HL-60 (cell line): Measurements from ENCODE around the gene DMRTC2.

Experiments used
- DNase-seq, 2 experiments: peaks; one replicate each; pipeline ENCODE4 v3.0.0-alpha.2; 2010 to 2020; ENCODE audit warnings: low read depth in 1 of 2, low spot score in 1 of 2
- H3K27ac ChIP-seq: fragments of 250-450 bp; sonication (Bioruptor Pico); replicated peaks from 2 replicates; pipeline ENCODE4 v1.5.1; 2020; ENCODE audit warnings: mild to moderate bottlenecking, moderate library complexity
- H3K27me3 ChIP-seq: fragments of 250-450 bp; sonication (Bioruptor Pico); 2 replicates; pipeline ENCODE4 v1.5.1; 2021; ENCODE audit warnings: mild to moderate bottlenecking, moderate library complexity; ENCODE audit not compliant: insufficient read depth, poor library complexity, severe bottlenecking
- H3K4me3 ChIP-seq: replicated peaks from 2 replicates; pipeline ENCODE4 v1.5.1; 2011; ENCODE audit warnings: mild to moderate bottlenecking, control low read depth, low read length; ENCODE audit not compliant: insufficient read depth
- CTCF ChIP-seq: IDR thresholded peaks from one replicate; pipeline ENCODE4 v1.5.1; 2011; ENCODE audit warnings: low read length, control low read depth, inconsistent platforms; ENCODE audit not compliant: insufficient read depth
- GABPA ChIP-seq: IDR thresholded peaks from 2 replicates; pipeline ENCODE4 v1.6.1; 2012; ENCODE audit warnings: low read depth
- POLR2AphosphoS5 ChIP-seq: IDR thresholded peaks from 2 replicates; pipeline ENCODE4 v1.6.1; 2012; ENCODE audit warnings: low read depth
- SPI1 ChIP-seq: IDR thresholded peaks from 2 replicates; pipeline ENCODE4 v1.6.1; 2012; ENCODE audit warnings: low read depth, mild to moderate bottlenecking, borderline replicate concordance
- TF ChIP-seq, protein P1 (sequence below): IDR thresholded peaks from 2 replicates; pipeline ENCODE4 v1.6.1; 2012; ENCODE audit warnings: low read depth; ENCODE audit not compliant: insufficient replicate concordance

Gene DMRTC2

DNA sequence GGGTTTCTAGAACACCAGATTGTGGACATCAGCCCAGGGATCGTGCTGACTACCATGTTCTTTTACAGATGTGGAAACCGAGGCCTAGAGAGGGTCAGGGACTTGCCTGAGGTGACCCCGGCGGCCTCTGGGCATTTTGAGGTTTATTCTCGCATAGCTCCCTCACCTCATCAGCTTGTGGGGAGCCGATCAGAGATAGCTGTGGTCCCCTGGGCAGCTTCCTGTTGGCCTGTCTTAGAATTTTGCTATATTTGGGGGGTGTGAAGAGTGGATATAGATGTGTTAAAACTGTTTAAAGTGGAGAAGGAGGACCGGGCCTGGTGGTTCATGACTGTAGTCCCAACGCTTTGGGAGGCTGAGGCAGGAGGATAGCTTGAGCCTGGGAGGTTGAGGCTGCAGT, 45.1 kb downstream of the DMRTC2 start:
- DNase-seq: no peak
- TF ChIP-seq GABPA (no peak), POLR2AphosphoS5 (no peak), CTCF (no peak), SPI1 (no peak)
- TF ChIP-seq, protein P1, sequence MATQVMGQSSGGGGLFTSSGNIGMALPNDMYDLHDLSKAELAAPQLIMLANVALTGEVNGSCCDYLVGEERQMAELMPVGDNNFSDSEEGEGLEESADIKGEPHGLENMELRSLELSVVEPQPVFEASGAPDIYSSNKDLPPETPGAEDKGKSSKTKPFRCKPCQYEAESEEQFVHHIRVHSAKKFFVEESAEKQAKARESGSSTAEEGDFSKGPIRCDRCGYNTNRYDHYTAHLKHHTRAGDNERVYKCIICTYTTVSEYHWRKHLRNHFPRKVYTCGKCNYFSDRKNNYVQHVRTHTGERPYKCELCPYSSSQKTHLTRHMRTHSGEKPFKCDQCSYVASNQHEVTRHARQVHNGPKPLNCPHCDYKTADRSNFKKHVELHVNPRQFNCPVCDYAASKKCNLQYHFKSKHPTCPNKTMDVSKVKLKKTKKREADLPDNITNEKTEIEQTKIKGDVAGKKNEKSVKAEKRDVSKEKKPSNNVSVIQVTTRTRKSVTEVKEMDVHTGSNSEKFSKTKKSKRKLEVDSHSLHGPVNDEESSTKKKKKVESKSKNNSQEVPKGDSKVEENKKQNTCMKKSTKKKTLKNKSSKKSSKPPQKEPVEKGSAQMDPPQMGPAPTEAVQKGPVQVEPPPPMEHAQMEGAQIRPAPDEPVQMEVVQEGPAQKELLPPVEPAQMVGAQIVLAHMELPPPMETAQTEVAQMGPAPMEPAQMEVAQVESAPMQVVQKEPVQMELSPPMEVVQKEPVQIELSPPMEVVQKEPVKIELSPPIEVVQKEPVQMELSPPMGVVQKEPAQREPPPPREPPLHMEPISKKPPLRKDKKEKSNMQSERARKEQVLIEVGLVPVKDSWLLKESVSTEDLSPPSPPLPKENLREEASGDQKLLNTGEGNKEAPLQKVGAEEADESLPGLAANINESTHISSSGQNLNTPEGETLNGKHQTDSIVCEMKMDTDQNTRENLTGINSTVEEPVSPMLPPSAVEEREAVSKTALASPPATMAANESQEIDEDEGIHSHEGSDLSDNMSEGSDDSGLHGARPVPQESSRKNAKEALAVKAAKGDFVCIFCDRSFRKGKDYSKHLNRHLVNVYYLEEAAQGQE: no peak
- Histone ChIP-seq H3K4me3 (no peak overlapping the region), H3K27me3 (no peaks in the 10 kb centered on the region), H3K27ac (no peak overlapping the region)

DNA sequence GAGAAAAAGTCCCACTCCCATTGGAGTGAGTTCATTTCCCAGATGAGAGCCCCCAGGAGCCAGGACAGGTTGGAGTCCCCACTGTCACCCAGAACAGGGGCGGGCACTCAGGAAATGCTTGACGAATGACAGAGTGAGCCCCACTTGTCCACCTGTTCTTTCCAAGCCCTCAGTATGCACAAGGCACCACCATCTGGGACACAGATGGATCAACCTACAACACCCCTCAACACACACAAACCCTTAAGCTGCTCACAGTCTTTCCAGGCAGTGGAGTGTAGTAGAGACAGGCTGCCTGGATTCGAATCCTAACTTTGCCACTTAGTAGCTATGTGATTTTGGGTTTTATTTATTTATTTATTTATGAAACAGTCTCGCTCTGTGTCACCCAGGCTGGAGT, 46.1 kb downstream of the DMRTC2 start:
- Histone ChIP-seq H3K27me3 (no peaks in the 10 kb centered on the region), H3K4me3 (no peak overlapping the region), H3K27ac (no peak overlapping the region)
- DNase-seq: no peak
- TF ChIP-seq CTCF (no peak), GABPA (no peak), SPI1 (no peak), POLR2AphosphoS5 (no peak)
- TF ChIP-seq, protein P1: no peak

GRCh38 chr19:41892173-41892902, 47.5 kb downstream of the DMRTC2 start:
- no peak overlapping the region for H3K4me3 ChIP-seq
- TF ChIP-seq GABPA: no peak
- TF ChIP-seq POLR2AphosphoS5: 0 out of 2 replicates have a peak, but pooled peaks have one; percentile 13
- no peaks in the 10 kb centered on the region for H3K27me3 ChIP-seq
- no peak for DNase-seq
- no peak overlapping the region for H3K27ac ChIP-seq

GRCh38 chr19:41893899-41894298, 49.1 kb downstream of the DMRTC2 start:
- no peak for TF ChIP-seq GABPA
- no peak for TF ChIP-seq POLR2AphosphoS5
- no peak overlapping the region for H3K4me3 ChIP-seq
- H3K27ac ChIP-seq: no peak overlapping the region
- peak in 1 of 2 experiments; percentile 20 for DNase-seq
- no peaks in the 10 kb centered on the region for H3K27me3 ChIP-seq

DNA sequence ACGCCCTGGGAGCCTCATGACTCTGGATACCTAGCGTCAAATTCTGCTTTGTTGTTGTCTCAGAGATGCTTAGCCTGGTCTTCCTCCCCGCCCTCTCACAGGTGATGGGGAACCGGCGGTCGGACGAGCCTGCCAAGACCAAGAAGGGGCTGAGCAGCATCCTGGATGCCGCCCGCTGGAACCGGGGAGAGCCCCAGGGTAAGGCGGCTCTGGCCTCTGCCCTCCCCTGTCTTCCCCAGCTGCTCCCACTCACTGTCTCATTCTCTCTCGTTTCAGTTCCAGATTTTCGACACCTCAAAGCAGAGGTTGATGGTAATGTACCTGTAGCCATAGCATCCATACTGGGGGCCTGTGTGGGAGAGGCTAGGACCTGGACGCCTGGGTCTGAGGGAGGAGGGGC, 49.5 kb downstream of the DMRTC2 start:
- Histone ChIP-seq H3K27ac (no peak overlapping the region), H3K27me3 (no peaks in the 10 kb centered on the region), H3K4me3 (no peak overlapping the region)
- DNase-seq: no peak
- TF ChIP-seq POLR2AphosphoS5 (no peak), CTCF (no peak), SPI1 (no peak), GABPA (no peak)
- TF ChIP-seq, protein P1: no peak
